Pancreas (tissue), 10 donors: Measurements from ENCODE around the gene WWTR1. TPM values are rescaled to one million over a fixed set of nuclear protein-coding genes. Genes with fewer than 3 reads are reported as not detected.
A peak's percentile ranks its signal among the peaks of the same experiment; 100 is the strongest.

Experiments
- ATAC-seq, 4 donors: fragments of 200-7000 bp; cut with Tn5 transposase; one replicate each; pipeline versions ENCODE4 v1.8.0 to v1.9.1; 2020; ENCODE audit warnings: mild to moderate bottlenecking in 4 of 4, moderate library complexity in 4 of 4
- DNase-seq, 6 donors: peaks; one replicate each; pipeline ENCODE4 v3.0.0-alpha.2; 2020
- FAIRE-seq: peaks from 2 replicates; lab custom pipeline; 2012; peaks lifted over from hg19 to GRCh38; lab: Jason Lieb, UNC
- H3K27ac ChIP-seq, 4 donors: fragments of 200-600 bp; sonication (generic); 1 replicate in 3 of 4; 2 replicates in 1 of 4; pipeline versions ENCODE4 v1.5.0 to v1.8.0; 2020
- H3K27me3 ChIP-seq, 4 donors: fragments of 200-600 bp; one replicate each; pipeline ENCODE4 v1.8.0; 2021
- H3K36me3 ChIP-seq, 3 donors: fragments of 200-600 bp; sonication (generic) in 1 of 3; one replicate each; pipeline versions ENCODE4 v1.5.0 to v1.8.0; 2020 to 2021
- H3K4me1 ChIP-seq, 3 donors: fragments of 200-600 bp; one replicate each; pipeline ENCODE4 v1.8.0; 2021
- H3K4me3 ChIP-seq, 4 donors: fragments of 200-600 bp; sonication (generic) in 2 of 4; one replicate each; pipeline versions ENCODE4 v1.5.0 to v1.8.0; 2020 to 2021
- H3K9me3 ChIP-seq, 4 donors: fragments of 200-600 bp; one replicate each; pipeline ENCODE4 v1.8.0; 2021
- WGBS, 2 donors: extraction: QIAGEN DNeasy Blood & Tissue Kit; methylation state at CpG; one replicate each; pipeline ENCODE4 v1.1.7; 2013; 5-methylcytosine and 5-hydroxymethylcytosine counted together
- intact Hi-C, 3 donors: fragments of 100-400 bp; cut with DNase I; formaldehyde crosslinking; loops; one replicate each; pipeline versions ENCODE4 v1.11.1 to v1.14.2; 2022
- polyA plus RNA-seq, 2 donors: library from polyadenylated mRNA; stranded (reverse); fragments of 200-250 nt; gene quantifications; one replicate each; pipeline ENCODE4 v1.2.3, GENCODE V29; 2013
- total RNA-seq, 6 donors: library from RNA; stranded (reverse); fragmentation: NEBNext Ultra II Directional in 4 of 6; extraction: Animal tissue kit (Norgen Biotek cat#: 25700) in 4 of 6; gene quantifications; one replicate each; pipeline versions ENCODE4 v1.2.1 to v1.2.4, GENCODE V29; 2021 to 2023
- TF ChIP-seq, protein P1 (sequence below), 4 donors: fragments of 200-600 bp; sonication (generic) in 3 of 4; IDR thresholded peaks; one replicate each; pipeline versions ENCODE4 v1.5.0 to v1.8.0; 2021; ENCODE audit warnings: antibody characterized with exemption in 4 of 4
- donor health status: healthy with polysubstance abuse.
- donor health status: DM: no; HTN: no; CAD: no; lungs with moderate emphysema.
- donor health status: DM: no; HTN: no; CAD: no.
- donor health status: control.
- donor health status: control.
- donor health status: Bipolar disorder and iron deficiency.
- donor health status: DM: yes; HTN: yes; CAD: no.
- donor health status: DM: no; HTN: no; CAD: no.
- donor health status: DM: no; HTN: no; CAD: no.
- donor health status: DM: yes; HTN: yes; CAD: no.

WWTR1 gene
- total and polyA plus RNA-seq, 8 donors: 18.9 to 47.0 (median 23.7) TPM

- FAIRE-seq (no peak), ATAC-seq (no peak), DNase-seq (no peak)
- TF ChIP-seq, protein P1, sequence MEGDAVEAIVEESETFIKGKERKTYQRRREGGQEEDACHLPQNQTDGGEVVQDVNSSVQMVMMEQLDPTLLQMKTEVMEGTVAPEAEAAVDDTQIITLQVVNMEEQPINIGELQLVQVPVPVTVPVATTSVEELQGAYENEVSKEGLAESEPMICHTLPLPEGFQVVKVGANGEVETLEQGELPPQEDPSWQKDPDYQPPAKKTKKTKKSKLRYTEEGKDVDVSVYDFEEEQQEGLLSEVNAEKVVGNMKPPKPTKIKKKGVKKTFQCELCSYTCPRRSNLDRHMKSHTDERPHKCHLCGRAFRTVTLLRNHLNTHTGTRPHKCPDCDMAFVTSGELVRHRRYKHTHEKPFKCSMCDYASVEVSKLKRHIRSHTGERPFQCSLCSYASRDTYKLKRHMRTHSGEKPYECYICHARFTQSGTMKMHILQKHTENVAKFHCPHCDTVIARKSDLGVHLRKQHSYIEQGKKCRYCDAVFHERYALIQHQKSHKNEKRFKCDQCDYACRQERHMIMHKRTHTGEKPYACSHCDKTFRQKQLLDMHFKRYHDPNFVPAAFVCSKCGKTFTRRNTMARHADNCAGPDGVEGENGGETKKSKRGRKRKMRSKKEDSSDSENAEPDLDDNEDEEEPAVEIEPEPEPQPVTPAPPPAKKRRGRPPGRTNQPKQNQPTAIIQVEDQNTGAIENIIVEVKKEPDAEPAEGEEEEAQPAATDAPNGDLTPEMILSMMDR (IDR thresholded peaks at IDR 0.05): no peak
- WGBS, 2 donors: 81 to 86% methylated on average over 1 of the region's 1 CpG
- Histone ChIP-seq H3K4me3 (no peak overlapping the region), H3K4me1 (no peaks in the 10 kb centered on the region), H3K36me3 (no peaks in the 10 kb centered on the region), H3K9me3 (no peaks in the 10 kb centered on the region), H3K27me3 (no peaks in the 10 kb centered on the region), H3K27ac (no peak overlapping the region)
- intact Hi-C loops: no loop called here
Measured at GRCh38 chr3:149630806-149631205, 27.0 kb downstream of the WWTR1 start.

- H3K4me1 ChIP-seq: no peaks in the 10 kb centered on the region
- H3K9me3 ChIP-seq: no peaks in the 10 kb centered on the region
- H3K36me3 ChIP-seq: no peaks in the 10 kb centered on the region
- no peak overlapping the region for H3K27ac ChIP-seq
- no peak overlapping the region for H3K4me3 ChIP-seq
- DNase-seq (no peak), ATAC-seq (no peak), FAIRE-seq (no peak)
- intact Hi-C loops: no loop called here
- TF ChIP-seq, protein P1 (IDR thresholded peaks at IDR 0.05): no peak
- WGBS, 2 donors: 91 to 98% methylated on average over 6 of the region's 6 CpGs
- no peaks in the 10 kb centered on the region for H3K27me3 ChIP-seq
Measured at GRCh38 chr3:149628957-149629670, 28.7 kb downstream of the WWTR1 start.

- Histone ChIP-seq H3K27me3 (no peaks in the 10 kb centered on the region), H3K9me3 (no peaks in the 10 kb centered on the region), H3K27ac (no peak overlapping the region), H3K36me3 (no peaks in the 10 kb centered on the region), H3K4me3 (no peak overlapping the region), H3K4me1 (no peaks in the 10 kb centered on the region)
- intact Hi-C loops: no loop called here
- DNase-seq (no peak), ATAC-seq (no peak), FAIRE-seq (no peak)
- WGBS, 2 donors: 81 to 83% methylated on average over 4 of the region's 4 CpGs
- TF ChIP-seq, protein P1 (IDR thresholded peaks at IDR 0.05): no peak
Measured at GRCh38 chr3:149626671-149627070, 31.2 kb downstream of the WWTR1 start.

- DNase-seq (no peak), FAIRE-seq (no peak), ATAC-seq (peak in 1 of 4 donors; percentile 12)
- Histone ChIP-seq H3K27me3 (no peaks in the 10 kb centered on the region), H3K36me3 (no peaks in the 10 kb centered on the region), H3K9me3 (no peaks in the 10 kb centered on the region), H3K27ac (no peak overlapping the region), H3K4me1 (no peaks in the 10 kb centered on the region), H3K4me3 (no peak overlapping the region)
- intact Hi-C loops: no loop called here
- TF ChIP-seq, protein P1 (IDR thresholded peaks at IDR 0.05): no peak
- 63 to 68% methylated on average over 4 of the region's 4 CpGs for WGBS, 2 donors
Measured at GRCh38 chr3:149625795-149626194, 32.0 kb downstream of the WWTR1 start.

DNA sequence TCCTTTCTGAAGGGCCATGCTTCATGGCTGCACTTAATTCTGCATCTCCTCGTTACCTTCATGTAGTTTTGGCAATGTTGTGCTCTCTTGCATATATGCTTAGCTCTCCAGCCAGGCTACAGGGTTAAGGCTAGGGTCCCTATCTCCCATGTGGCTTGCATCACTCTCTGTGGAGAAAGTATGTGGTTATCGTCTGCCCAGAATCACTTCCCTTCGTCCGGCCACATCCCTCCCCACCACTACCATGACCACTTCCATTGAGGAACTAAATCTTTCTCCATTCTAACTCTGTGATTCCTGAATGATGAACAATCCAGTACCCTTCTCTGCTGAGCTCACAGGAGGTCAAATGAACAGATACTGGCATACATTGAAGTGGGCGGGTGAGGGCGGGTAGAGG lies 34.0 kb downstream of the WWTR1 start:
- 92 to 93% methylated on average over 6 of the region's 6 CpGs for WGBS, 2 donors
- peak in 2 of 4 donors; percentile 12 to 25 for ATAC-seq
- FAIRE-seq: no peak

More for the DNA sequence above, 34.0 kb downstream of the WWTR1 start:
- Histone ChIP-seq H3K9me3 (no peaks in the 10 kb centered on the region), H3K4me3 (no peak overlapping the region), H3K4me1 (peaks cover 0 to 3% (median 0%) of the 10 kb centered on the region in 3 donors), H3K27ac (no peak overlapping the region), H3K36me3 (no peaks in the 10 kb centered on the region), H3K27me3 (no peaks in the 10 kb centered on the region)
- TF ChIP-seq, protein P1 (IDR thresholded peaks at IDR 0.05): no peak
- intact Hi-C loops: no loop called here
- no peak for DNase-seq
